Stimulated activated naive CD8-positive, alpha-beta T cell treated with anti-CD3 and anti-CD28 coated beads, Interleukin-15, amount 100 ng/mL, for 72 hours (primary cell): ENCODE measurements around the gene ADK.
A peak's percentile ranks its signal among the peaks of the same experiment; 100 is the strongest.
"Not testable (repeated sequence)": the region's sequence is repeated elsewhere in the genome, so short reads cannot be mapped to it uniquely, and the experiment has no call there.

Source experiments
- ATAC-seq: fragments of 150-1000 bp; cut with Tn5 transposase; 2 replicates; pipeline ENCODE4 v1.10.0; 2021; ENCODE audit warnings: mild to moderate bottlenecking, moderate library complexity
- DNase-seq, 2 donors: peaks; one replicate each; pipeline ENCODE4 v3.0.0; 2021 to 2022
- H3K27ac Mint-ChIP-seq, 2 donors: one replicate each; pipeline ENCODE4 v1.8.0; 2022; ENCODE audit warnings: mild to moderate bottlenecking in 2 of 2, mixed read lengths in 2 of 2, moderate library complexity in 2 of 2
- H3K27me3 Mint-ChIP-seq: one replicate; pipeline ENCODE4 v1.8.0; 2022; ENCODE audit warnings: mixed read lengths
- H3K4me1 Mint-ChIP-seq: one replicate; pipeline ENCODE4 v1.8.0; 2022; ENCODE audit warnings: mild to moderate bottlenecking, mixed read lengths
- H3K4me3 Mint-ChIP-seq, 2 donors: one replicate each; pipeline ENCODE4 v1.8.0; 2022; ENCODE audit warnings: mild to moderate bottlenecking in 2 of 2, mixed read lengths in 2 of 2, moderate library complexity in 1 of 2
- H3K9me3 Mint-ChIP-seq, 2 donors: one replicate each; pipeline ENCODE4 v1.8.0; 2022; ENCODE audit warnings: mixed read lengths in 2 of 2

The ADK gene

DNA sequence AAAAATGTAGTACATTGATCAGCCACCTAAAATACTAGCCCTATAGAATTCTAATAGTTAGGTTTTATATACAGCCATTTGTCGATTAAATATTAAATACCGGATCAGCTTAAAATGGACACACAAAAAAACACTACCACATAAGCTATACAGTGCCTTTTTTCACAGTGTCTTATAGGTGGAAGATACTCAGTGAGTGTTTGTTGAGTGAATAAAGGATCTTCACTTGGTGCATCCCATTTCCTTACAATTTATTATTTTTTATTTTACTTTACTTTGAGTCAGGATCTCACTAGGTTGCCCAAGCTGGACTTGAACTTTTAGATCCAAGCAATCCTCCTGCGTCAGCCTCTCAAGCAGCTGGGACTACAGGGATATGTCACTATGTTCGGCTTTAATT, 340.0 kb downstream of the ADK start:
- no peaks in the 10 kb centered on the region for H3K9me3 Mint-ChIP-seq
- H3K4me3 Mint-ChIP-seq: no peak overlapping the region
- DNase-seq (no peak), ATAC-seq (no peak)
- H3K27me3 Mint-ChIP-seq: no peaks in the 10 kb centered on the region
- no peak overlapping the region for H3K27ac Mint-ChIP-seq
- H3K4me1 Mint-ChIP-seq: peaks cover 6% of the 10 kb centered on the region

GRCh38 chr10:74496276-74496675, 345.3 kb downstream of the ADK start:
- H3K27me3 Mint-ChIP-seq, H3K27ac Mint-ChIP-seq, ATAC-seq, H3K4me3 Mint-ChIP-seq, DNase-seq: not testable (repeated sequence)
- Mint-ChIP-seq H3K4me1 (peaks cover 16% of the 10 kb centered on the region), H3K9me3 (peaks cover 5 to 11% of the 10 kb centered on the region in 2 donors)

DNA sequence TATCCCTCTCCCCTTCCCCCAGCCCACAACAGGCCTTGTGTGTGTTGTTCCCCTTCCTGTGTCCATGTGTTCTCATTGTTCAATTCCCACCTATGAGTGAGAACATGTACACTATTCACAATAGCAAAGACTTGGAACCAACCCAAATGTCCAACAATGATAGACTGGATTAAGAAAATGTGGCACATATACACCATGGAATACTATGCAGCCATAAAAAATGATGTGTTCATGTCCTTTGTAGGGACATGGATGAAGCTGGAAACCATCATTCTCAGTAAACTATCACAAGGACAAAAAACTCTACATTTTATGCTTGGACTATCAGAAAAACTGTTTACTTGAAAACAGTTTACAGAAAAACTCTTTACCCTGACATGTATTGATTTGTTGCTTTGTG, 347.6 kb downstream of the ADK start:
- not testable (repeated sequence) for ATAC-seq, H3K27ac Mint-ChIP-seq, DNase-seq, H3K27me3 Mint-ChIP-seq, H3K4me3 Mint-ChIP-seq
- Mint-ChIP-seq H3K4me1 (peaks cover 31% of the 10 kb centered on the region), H3K9me3 (peaks cover 5 to 11% of the 10 kb centered on the region in 2 donors)

GRCh38 chr10:74500026-74500704, 349.1 kb downstream of the ADK start:
- H3K27me3 Mint-ChIP-seq: no peaks in the 10 kb centered on the region
- peak overlapping the region in 1 of 2 donors; percentile 14 for H3K4me3 Mint-ChIP-seq
- H3K4me1 Mint-ChIP-seq: peaks cover 35% of the 10 kb centered on the region
- no peak overlapping the region for H3K27ac Mint-ChIP-seq
- ATAC-seq: peak; percentile 86
- peaks cover 12 to 18% of the 10 kb centered on the region in 2 donors for H3K9me3 Mint-ChIP-seq
- DNase-seq: no peak

- ATAC-seq (no peak), DNase-seq (no peak)
- H3K27me3 Mint-ChIP-seq: no peaks in the 10 kb centered on the region
- H3K4me3 Mint-ChIP-seq: peak overlapping the region in 1 of 2 donors; percentile 14
- peaks cover 18 to 24% of the 10 kb centered on the region in 2 donors for H3K9me3 Mint-ChIP-seq
- no peak overlapping the region for H3K27ac Mint-ChIP-seq
- peaks cover 35% of the 10 kb centered on the region for H3K4me1 Mint-ChIP-seq
Observed at GRCh38 chr10:74500816-74501215, 349.8 kb downstream of the ADK start.

- ATAC-seq (peak; percentile 85), DNase-seq (no peak)
- Mint-ChIP-seq H3K27me3 (no peaks in the 10 kb centered on the region), H3K9me3 (peaks cover 18% of the 10 kb centered on the region in 2 donors), H3K4me1 (peaks cover 35% of the 10 kb centered on the region), H3K4me3 (peak overlapping the region; percentile 6 to 52), H3K27ac (peak overlapping the region in 1 of 2 donors; percentile 86)
Observed at GRCh38 chr10:74502963-74503608, 352.1 kb downstream of the ADK start.

- no peak overlapping the region for H3K4me3 Mint-ChIP-seq
- DNase-seq: no peak
- H3K4me1 Mint-ChIP-seq: peaks cover 11% of the 10 kb centered on the region
- H3K9me3 Mint-ChIP-seq: peaks cover 35% of the 10 kb centered on the region in 2 donors
- no peak overlapping the region for H3K27ac Mint-ChIP-seq
- no peak for ATAC-seq
- no peaks in the 10 kb centered on the region for H3K27me3 Mint-ChIP-seq
Observed at GRCh38 chr10:74507951-74508350, 356.9 kb downstream of the ADK start.

- Mint-ChIP-seq H3K27ac (no peak overlapping the region), H3K4me1 (no peaks in the 10 kb centered on the region), H3K9me3 (peaks cover 46 to 49% of the 10 kb centered on the region in 2 donors), H3K4me3 (no peak overlapping the region), H3K27me3 (no peaks in the 10 kb centered on the region)
- no peak for ATAC-seq
- DNase-seq: no peak
Observed at GRCh38 chr10:74510594-74510993, 359.6 kb downstream of the ADK start.

DNA sequence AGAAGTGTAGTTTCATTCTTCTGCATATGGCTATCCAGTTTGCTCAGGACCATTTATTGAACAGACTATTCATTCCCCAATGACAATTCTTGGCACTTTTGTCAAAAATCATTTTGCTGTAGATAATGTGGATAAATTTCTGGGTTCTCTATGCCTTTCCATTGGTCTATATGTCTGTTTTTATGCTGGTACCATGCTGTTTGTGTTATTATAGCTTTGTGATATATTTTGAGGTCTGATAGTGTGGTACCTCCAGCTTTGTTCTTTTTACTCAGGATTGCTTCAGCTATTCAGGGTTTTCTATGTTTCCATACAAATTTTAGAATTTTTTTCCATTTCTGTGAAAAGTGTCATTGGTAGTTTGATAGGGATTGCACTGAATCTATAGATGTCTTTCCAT, 360.0 kb downstream of the ADK start:
- Mint-ChIP-seq H3K27ac (no peak overlapping the region), H3K4me1 (no peaks in the 10 kb centered on the region), H3K4me3 (no peak overlapping the region), H3K27me3 (no peaks in the 10 kb centered on the region), H3K9me3 (peaks cover 42 to 51% of the 10 kb centered on the region in 2 donors)
- ATAC-seq (no peak), DNase-seq (no peak)

- DNase-seq (no peak), ATAC-seq (no peak)
- H3K4me3 Mint-ChIP-seq: no peak overlapping the region
- H3K27me3 Mint-ChIP-seq: no peaks in the 10 kb centered on the region
- no peaks in the 10 kb centered on the region for H3K4me1 Mint-ChIP-seq
- H3K9me3 Mint-ChIP-seq: peaks cover 45 to 58% of the 10 kb centered on the region in 2 donors
- no peak overlapping the region for H3K27ac Mint-ChIP-seq
Observed at GRCh38 chr10:74514322-74514721, 363.3 kb downstream of the ADK start.

DNA sequence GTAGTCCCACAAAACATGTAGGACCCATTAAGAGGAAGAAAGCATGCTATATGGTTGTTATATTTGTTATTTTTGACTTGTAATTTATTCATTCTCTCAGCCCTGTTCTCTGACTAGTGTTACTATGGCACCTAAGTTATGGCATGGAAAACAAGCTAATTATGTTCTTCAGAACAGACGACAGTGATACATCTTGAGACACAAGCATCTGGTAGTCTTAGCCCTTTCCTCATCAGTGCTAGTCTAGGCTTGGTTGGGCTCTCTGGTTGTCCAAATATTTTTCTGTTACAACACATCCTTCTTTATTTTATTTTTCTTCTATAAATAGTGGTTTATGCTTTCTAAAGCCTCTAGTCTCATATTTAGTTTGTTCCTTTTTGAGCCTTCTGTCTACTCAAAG, 367.0 kb downstream of the ADK start:
- Mint-ChIP-seq H3K4me1 (no peaks in the 10 kb centered on the region), H3K27me3 (no peaks in the 10 kb centered on the region), H3K9me3 (peaks cover 28 to 35% of the 10 kb centered on the region in 2 donors), H3K27ac (no peak overlapping the region), H3K4me3 (no peak overlapping the region)
- ATAC-seq (no peak), DNase-seq (no peak)

- DNase-seq: no peak
- no peaks in the 10 kb centered on the region for H3K27me3 Mint-ChIP-seq
- no peak overlapping the region for H3K27ac Mint-ChIP-seq
- no peak overlapping the region for H3K4me3 Mint-ChIP-seq
- no peaks in the 10 kb centered on the region for H3K4me1 Mint-ChIP-seq
- no peak for ATAC-seq
- peaks cover 2 to 4% of the 10 kb centered on the region in 2 donors for H3K9me3 Mint-ChIP-seq
Observed at GRCh38 chr10:74521526-74521925, 370.5 kb downstream of the ADK start.

GRCh38 chr10:74523199-74523598, 372.2 kb downstream of the ADK start:
- DNase-seq (no peak), ATAC-seq (no peak)
- Mint-ChIP-seq H3K4me3 (no peak overlapping the region), H3K27me3 (no peaks in the 10 kb centered on the region), H3K4me1 (no peaks in the 10 kb centered on the region), H3K27ac (no peak overlapping the region), H3K9me3 (no peaks in the 10 kb centered on the region)

DNA sequence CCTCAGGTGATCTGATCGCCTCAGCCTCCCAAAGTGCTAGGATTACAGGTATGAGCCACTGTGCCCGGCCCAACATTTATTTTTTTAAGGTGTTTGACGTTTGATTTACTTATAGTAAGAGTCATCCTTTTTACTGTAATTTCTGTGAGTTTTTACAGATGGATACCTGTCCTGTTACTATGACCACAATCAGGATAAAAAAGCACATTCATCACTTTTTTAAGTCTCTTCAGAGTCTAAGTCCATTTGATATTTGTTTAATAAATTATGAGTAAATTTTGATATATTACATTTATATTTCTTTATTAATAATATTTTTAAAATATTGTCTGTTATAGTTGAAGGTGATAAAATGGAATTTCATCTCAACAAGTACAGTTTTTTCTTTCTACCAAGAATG, 374.9 kb downstream of the ADK start:
- H3K27me3 Mint-ChIP-seq: no peaks in the 10 kb centered on the region
- no peaks in the 10 kb centered on the region for H3K9me3 Mint-ChIP-seq
- H3K27ac Mint-ChIP-seq: no peak overlapping the region
- no peaks in the 10 kb centered on the region for H3K4me1 Mint-ChIP-seq
- ATAC-seq: no peak
- no peak overlapping the region for H3K4me3 Mint-ChIP-seq
- DNase-seq: no peak

DNA sequence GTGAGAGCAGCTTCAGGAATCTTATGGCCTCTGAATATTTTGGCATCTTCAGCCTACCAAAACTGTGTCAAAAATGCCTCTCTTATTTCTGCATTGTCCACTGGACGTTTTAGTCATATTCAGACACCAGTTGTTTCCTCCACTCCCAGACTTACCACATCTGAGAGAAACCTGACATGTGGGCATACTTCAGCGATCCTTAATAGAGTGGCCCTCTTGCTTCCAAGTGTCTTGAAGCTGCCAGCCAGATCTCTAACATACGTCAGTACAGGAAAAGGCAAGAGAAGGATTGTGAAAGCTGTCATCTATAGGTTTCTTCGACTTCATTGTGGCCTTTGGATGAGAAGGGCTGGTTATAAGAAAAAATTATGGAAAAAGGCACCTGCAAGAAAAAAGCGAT, 376.6 kb downstream of the ADK start:
- not testable (repeated sequence) for ATAC-seq, H3K4me3 Mint-ChIP-seq, H3K9me3 Mint-ChIP-seq, H3K27me3 Mint-ChIP-seq, H3K27ac Mint-ChIP-seq, DNase-seq, H3K4me1 Mint-ChIP-seq

DNA sequence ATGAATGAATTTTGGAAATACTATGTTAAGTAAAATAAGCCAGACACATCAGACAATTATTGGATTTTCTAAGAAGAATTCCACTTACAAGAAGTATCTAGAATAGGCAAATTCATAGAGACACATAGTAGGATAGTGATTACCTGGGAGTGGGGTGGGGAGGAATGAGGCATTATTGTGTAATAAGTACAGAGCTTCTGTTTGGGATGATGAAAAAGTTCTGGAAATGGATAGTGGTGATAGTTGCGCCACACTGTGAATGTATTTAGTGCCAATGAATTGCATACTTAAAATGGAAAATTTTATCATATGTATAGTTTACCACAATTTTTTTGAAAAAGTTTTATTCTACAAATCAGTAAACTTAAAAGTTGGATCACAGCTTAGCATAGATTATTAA, 378.2 kb downstream of the ADK start:
- DNase-seq (no peak), ATAC-seq (no peak)
- Mint-ChIP-seq H3K27ac (no peak overlapping the region), H3K4me1 (no peaks in the 10 kb centered on the region), H3K9me3 (no peaks in the 10 kb centered on the region), H3K4me3 (no peak overlapping the region), H3K27me3 (no peaks in the 10 kb centered on the region)
